HG03095 (cell line): ENCODE measurements around the gene DNAJC17.

Experiments
- ATAC-seq: cut with Tn5 transposase; IDR thresholded peaks from one replicate; pipeline ENCODE4 v1.9.1; 2021; ENCODE audit warnings: moderate library complexity; ENCODE audit not compliant: unreplicated experiment

The DNAJC17 gene

DNA sequence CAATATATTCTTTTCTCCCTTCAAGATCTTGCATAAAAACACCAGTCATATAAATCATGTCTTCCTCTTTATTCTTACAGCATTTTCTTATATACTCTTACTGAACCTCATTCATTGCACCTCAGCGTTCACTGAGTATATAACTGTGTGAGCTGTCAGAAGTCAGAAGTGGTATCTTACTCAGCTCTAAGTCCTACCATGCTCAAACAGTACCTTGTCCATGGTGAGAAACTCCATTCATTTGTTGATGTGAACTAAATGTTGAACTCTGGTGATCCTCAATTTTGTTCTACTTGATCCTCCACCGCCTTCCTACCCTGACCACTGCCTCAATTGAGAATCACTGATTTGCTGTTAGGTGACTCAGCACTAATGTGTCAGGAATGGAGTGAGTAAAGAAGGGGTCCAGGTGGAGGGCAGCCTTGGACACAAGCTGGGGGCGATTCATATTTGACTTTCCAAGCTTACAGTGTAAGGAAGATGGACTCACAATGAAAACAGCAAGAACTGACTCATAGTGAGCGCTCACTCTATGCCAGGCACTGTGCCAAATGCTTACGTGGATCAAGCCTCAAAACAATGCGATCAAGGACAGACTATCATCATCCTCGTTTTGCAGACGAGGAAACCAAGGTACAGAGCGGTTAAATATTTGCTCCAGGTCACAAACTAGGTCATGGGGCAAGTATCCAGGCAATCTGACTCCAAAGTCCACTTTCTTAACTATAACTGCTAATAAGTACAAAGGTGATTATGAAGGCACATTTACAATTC, 13.9 kb downstream of the DNAJC17 start:
- no peak for ATAC-seq

DNA sequence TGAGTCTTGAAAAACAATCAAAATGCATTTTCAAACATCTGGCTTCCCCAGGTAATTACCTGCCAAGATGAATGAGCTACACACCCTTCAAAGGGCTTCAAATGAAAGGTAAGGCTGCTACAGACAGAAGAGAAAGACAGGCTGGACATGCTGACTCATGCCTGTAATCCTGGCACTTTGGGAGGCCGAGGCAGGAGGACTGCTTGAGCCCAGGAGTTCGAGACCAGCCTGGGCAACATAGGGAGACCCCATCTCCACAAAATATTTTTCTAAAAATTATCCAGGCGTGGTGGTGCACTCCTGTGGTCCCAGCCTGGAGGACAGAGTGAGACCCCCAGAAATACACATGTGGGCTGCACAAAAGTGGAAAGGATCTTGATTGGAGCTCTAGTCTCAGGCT, 14.9 kb downstream of the DNAJC17 start:
- no peak for ATAC-seq

DNA sequence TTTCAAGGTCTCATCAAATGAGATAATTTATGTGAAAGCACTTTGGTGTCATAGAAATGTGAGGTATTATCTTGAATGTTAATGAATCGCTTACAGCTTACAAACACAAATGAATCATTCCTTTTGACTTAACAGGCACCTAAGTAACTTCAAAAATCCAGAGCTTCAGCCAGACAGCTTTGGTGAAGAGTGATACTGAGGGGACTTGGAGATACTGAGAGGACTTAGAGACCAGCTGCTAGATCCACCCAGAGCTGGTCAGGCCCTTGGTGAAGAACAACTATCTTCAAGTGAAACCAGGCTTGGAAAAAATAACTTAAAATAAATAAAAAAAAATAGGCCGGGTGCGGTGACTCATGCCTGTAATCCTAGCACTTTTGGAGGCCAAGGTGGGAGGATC, 16.6 kb downstream of the DNAJC17 start:
- no peak for ATAC-seq

DNA sequence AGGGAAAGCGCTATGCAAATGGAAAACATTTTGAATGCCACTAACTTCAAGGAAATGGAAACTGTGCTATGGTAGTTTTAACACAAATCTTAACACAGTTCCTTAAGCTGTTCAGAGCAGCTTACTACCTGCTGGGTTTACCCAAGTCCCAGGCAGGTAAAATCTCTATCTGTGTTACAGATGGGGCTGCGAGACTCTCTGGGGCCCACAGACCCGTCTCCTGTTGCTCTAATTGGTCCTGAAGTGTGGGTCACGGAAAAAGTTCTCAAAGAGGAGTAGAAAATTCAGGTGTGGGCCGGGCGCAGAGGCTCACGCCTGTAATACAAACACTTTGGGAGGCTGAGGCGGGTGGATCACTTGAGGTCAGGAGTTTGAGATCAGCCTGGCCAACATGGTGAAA, 17.3 kb downstream of the DNAJC17 start:
- ATAC-seq, result no peak

DNA sequence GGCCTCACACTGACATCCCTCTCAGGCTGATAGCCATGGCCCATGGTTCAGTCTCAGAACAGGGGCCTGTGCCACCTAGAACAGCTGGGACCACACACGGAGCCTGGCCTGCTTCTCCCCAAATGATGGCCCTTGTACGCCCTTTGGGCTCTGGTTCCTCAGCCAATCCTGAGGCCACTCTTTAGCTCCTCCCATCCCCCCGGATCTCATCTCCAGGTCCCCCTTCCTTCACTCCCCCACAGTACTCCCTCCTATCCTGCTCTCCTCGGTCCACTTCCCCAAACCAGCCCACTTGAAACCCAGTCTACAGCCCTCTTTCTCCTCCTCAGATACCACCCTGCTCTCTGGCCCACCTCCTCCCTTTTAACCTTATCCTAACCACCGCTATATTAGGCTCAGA, 18.2 kb downstream of the DNAJC17 start:
- no peak for ATAC-seq

DNA sequence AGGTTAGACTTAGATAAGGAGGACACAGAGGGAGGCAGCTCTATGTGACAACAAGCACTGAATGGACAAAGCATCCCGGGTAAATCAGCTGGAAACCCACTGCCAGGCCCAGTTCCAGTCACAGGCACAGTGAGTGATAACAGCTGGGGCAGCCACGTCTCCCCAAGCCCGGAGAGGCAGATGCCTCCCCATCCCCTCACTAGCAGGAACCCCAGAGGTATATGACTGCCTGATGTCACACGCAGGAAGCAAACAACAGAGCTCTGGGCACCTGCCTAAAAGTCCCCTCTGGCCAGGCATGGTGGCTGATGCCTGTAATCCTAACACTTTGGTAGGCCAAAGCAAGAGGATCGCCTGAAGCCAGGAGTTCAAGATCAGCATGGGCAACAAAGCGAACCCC, 19.3 kb downstream of the DNAJC17 start:
- ATAC-seq, result no peak

DNA sequence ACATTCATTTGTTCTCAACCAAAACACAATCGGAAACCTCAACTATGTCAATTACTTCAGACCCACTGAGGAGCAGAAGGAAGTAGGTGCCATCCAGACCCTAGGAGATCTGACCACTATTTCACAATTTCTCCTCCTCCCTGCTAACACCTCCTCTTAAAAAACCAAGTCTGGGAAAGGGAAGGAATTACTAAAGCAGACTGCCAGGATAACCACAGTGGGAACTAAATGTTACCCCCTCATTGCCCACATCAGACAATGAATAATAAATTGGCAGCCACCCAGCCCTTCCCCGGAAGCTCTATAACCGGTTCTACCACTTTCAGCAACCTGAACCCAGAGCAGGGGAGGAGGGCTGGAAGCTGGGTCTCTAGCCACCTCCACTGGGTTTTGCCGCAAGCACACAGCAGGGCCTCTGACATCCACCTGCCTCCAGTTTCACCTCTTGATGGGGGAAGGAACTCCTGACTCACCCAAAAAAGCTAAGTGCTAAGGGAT, 19.9 kb downstream of the DNAJC17 start:
- no peak for ATAC-seq

DNA sequence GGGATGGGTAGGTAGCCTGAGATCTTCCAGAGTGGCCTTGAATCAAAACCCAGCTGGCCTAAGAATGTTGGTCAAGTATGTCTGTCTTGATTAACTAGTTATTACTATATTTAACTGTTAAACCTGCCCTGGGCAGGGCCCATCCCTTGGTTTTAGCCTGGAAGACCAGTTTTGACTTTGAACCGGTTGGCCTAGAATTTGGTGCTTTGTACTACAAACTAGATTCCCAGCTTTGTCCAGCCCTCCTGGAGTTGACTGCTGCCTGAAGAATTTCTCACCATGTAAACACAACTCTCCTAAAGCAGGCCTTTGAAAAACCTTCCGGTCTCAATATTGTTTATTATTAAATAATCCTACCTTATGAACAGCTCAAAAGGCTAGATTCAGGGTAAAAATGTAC, 21.5 kb downstream of the DNAJC17 start:
- no peak for ATAC-seq

DNA sequence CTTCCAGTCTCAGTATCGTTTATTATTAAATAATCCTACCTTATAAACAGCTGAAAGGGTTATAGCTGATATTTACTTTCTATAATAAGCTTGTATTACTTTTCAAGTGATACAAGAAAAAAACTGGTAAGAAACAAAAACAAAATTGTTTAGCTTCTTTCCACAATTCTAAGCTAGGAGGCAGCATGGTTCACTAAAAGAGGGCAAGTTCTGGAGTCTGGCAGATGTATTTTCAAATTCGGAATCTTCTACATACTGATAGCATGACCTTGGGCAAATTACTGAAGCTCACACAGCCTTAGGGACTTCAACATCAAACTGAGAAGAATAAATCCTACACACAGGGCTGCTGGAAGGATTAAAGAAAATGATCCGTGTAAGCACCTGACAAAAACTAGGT, 22.1 kb downstream of the DNAJC17 start:
- no peak for ATAC-seq

DNA sequence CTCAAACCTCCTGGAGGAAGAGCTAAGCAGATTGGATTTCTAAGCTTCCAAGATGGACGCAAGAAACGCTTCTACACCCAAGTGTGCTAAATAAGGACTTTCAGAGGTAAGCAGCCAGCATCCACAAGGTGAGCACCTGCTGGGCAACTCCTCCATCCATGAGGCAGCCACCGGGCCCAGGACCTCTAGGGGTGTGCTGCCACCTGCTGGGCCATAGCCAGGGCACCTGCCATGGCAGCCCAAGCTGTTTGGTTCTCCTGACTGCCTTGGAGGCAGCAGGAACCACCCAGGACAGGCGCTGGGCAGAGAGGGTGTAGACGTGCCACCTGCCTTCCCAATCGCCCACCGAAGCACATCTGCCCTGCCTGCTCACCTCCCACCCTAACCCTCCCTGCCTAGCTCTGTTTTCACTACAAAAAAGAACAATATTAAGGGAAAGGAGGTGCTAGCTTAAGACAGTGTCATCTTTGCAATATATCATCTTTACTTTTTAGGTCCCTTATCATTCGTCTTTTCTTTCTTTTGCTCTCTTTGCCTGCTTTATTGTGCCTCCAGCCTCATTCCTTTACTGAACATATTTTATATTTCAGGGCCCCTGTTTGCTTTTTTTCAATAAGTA, 24.6 kb downstream of the DNAJC17 start:
- no peak for ATAC-seq

DNA sequence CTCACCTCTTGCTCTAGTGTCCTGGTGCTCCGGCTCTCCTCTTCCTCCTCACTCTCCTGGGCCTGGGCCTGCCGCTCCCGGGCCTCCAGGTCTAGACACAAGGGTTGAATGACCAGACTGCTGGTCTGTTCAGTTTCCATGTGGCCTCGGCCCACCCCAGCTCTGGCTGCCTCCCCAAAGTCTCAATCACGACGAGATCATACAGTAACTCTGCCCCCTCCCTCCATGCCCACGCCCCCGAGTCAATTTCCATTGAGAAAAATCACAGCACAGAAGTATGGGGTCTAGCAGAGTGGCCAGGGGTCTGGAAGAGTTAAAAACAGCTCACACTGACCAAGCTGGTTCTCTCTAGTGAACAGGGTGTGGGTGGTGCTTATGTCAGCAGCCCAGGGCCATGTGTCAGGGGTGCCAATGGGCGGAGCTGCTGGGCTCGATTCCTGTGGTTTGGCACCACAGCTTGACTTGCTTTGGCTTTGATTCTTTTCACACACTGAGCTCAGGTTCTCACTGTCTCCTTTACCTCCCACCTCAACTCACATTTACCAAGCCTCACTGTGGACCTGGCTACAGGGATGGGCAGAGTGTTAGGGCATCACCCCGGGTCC, 30.6 kb downstream of the DNAJC17 start:
- no peak for ATAC-seq

DNA sequence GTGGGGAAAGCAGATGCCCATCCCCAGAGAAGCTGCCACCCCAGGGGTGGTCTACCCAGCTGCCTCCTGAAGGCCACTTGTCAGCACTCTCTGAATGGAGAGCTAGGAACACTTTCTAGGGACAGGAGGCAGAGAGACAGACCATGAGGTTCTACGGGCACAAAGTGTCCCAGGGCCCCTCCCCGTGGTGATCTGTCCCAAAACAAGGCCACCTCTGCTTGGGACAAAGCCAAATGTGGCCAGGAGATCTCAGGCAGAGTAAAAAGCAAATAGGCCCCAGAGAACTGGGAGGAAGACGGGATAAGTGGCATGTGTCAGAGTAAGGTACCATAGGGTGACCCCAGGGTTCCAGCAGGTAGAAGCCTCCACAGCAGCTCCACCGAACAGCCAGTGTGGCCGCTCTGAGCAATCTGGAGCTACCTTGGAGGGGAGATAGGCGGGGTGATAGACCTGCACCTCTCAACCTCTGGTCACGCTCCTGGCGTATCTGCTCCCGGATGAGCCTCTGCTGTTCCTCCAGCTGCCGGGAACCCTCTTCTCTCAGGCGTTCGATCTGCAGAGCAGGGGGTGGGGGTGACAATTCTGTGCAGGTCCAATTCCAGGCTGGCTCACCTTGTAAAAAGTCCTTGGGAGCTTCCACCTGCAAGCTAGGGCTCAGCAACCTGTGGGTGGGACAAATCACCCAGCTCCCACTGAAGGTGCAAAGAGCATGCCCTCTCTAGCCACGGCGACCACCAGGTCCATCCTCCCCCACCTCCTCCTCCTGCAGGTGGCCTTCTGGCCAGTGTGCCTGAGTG, 31.3 kb downstream of the DNAJC17 start:
- ATAC-seq, result no peak

DNA sequence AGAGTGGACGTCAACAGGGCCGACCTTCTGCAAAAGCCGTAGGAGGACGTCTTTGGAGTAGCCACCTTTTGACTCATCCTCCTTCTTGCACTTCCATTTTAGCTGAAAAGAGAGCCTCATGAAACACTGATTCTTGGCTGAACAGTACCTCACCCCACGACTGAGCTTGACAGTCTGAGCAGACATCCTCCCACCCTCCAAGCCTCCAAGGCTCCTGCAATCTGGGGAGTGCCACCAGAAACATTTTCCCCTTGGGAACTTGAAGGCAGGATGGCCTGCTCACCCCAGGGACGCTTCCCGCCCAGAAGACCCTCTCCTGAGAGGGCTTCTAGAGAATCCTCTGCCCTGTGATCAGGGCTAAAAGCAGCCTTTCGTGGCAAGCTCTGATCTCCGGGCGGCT, 32.3 kb downstream of the DNAJC17 start:
- ATAC-seq, result no peak

DNA sequence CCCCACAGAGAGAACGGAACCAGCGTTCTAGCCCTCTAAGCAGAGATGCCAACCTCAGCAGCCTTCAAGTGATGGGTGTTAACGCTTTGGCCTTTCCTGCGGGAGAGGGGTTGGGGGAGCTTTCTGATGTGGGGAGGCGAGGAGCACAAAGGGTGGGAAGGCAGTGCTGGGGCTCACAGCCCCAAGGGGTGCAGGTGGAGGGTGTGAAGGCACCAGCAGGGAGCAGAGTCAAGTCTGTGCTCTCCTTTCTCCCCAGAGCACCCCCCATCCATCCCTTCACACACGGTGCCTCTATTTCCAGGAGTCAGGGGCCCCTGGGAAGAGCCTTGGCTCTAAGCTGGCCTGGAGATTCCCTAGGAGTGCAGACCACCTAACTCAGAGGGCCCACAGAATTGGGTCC, 33.4 kb downstream of the DNAJC17 start:
- ATAC-seq, result no peak

DNA sequence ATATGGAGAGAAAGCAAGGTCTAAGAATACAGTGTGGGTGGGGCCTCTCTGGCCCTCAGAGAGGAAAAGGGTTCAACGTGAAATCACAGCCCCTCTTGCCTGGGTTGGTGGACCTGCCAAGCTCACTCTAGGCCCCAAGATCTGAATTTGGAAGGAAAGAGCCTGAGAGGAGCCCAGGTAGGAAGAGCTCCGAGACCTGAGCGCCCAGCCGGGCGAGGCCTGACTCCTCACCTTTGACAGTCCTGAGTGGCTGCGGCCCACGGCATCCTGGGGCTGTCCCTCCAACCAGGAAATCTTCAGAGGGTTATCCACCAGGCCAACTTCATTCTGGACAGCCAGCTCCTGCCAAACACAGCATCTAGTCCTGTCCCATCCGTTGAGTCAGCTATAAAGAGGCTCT, 33.8 kb downstream of the DNAJC17 start:
- ATAC-seq, result no peak

DNA sequence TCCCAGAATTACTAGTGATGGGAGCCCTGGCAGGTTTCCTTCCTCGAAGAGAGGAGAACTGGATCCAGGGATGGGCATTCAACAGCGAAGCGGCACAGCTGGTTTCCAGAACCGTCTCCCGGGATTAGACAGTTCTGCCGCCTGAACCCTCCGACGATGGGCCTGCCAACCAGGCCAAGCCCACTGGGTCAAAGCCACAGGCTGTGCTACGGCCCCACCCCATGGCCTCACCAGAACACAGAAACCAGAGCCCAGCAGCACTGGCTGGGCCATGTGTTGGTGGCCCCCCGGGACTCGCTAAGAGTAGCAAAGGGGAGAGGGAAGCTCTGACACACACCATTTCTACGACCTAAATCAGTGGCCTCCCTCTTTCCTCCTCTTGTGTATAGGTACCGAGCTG, 35.3 kb downstream of the DNAJC17 start:
- no peak for ATAC-seq

DNA sequence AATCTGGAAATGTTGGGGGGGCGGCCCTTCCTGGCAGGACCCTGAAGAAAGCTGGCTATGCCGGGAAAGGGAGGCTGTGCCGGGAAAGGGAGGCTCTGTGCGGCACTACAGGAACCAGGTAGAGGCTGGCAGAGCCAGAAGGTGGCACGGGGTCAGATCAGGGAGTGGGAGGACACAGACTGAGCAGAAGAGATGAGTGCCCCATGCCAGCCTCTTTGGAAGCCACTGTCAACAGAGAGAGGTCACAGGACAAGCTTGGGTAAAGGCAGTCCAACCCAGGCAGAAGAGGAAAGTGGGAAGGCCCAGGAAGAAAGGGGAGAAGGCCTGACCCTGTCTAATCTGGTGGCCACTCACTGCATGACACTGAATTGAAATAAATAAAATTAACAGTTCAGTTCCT, 36.0 kb downstream of the DNAJC17 start:
- no peak for ATAC-seq

DNA sequence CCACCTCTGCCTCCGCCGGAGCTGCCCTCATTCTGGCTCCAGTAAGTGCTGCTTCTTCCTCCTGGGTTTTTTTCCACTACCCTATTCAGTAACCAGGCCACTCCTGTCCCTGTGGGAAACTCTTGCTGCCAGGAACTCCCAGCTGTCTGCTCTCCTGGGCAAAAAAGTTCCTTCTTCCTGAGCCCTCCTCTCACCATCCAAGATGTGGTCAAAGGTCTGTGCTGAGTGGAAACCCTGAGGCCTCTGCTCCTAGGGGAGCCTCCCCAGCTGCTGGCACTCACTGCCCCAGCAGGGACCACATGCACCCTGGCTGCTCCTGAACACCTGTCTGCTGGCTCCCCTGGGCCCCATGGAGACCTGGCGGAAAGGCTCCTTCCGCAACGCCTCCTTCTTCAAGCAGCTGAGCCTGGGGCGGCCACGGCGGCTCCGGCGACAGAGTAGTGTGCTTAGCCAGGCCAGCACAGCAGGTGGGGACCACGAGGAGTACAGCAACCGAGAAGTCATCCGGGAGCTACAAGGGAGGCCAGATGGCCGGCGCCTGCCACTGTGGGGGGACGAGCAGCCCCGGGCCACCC, 37.0 kb downstream of the DNAJC17 start:
- no peak for ATAC-seq

DNA sequence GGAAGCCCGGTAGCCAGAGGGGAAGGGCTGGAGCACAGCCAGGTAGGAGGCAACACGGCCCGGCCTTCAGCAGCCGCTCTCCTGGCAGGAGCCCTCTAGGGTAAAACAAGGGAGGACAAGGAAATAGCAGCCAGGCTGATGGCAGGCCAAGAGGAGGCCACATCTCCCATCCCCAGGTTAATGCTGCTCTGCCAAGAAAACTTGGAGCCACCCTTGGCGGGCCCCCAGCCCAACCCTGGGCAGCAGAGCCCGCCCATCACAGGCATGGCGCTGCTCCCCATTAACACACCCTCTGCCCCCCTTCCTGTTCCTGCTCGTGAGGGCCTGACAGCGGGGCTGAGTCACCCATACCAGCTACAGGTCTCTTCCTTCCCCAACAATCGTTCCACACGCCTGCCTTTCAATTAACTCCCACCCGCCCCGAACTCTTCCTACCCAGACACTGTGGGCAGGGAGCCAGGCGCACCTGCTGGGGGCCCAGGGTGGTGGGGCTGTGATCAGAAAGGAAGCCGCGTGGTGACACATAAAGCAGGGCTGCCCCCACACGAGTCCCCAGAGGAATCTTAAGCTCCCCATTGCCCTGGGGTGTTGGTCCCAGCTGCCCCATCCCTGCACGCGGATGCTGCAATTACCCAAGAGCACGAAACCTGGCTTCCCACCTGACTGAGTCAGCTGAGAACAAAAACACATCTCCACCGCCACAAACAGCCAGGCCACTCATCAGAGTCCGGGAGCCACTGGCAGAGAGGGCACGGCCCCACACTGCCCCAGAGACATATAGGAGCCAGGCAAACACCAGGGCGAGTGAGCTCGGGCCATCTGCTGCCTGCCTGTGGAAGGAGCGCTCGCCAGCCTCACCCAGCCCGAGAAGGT, 37.8 kb downstream of the DNAJC17 start, which contains the start of gene C15orf62:
Gene C15orf62, plus strand, starts transcription at position 707 of the 873 bp plus-strand sequence. CDS start 516 bp downstream, outside the sequence.
- ATAC-seq, result peak; percentile 39
